ENCODE measurements around the gene IL11RA.
A peak's percentile ranks its signal among the peaks of the same experiment; 100 is the strongest.

Gene IL11RA

GRCh38 chr9:34665381-34666250, 13.6 kb downstream of the IL11RA start:
- peak; percentile 91 for DNase-seq (ENCODE audit: extremely low read depth, low read depth)
- TF ChIP-seq CTCF (IDR thresholded peaks at IDR 0.05; ENCODE audit: low read depth, low read length) = no peak

- no peak for TF ChIP-seq CTCF (IDR thresholded peaks at IDR 0.05; ENCODE audit: low read depth, low read length)
- no peak for DNase-seq (ENCODE audit: extremely low read depth, low read depth)
Observed at GRCh38 chr9:34669809-34670562, 18.0 kb downstream of the IL11RA start.

- DNase-seq (ENCODE audit: extremely low read depth, low read depth) = no peak
- no peak for TF ChIP-seq CTCF (IDR thresholded peaks at IDR 0.05; ENCODE audit: low read depth, low read length)
Observed at GRCh38 chr9:34671307-34671706, 19.3 kb downstream of the IL11RA start.

GRCh38 chr9:34674440-34674839, 22.5 kb downstream of the IL11RA start:
- DNase-seq (ENCODE audit: extremely low read depth, low read depth) = no peak
- TF ChIP-seq CTCF (IDR thresholded peaks at IDR 0.05; ENCODE audit: low read depth, low read length) = no peak

- peak; percentile 96 for TF ChIP-seq CTCF (IDR thresholded peaks at IDR 0.05; ENCODE audit: low read depth, low read length)
- no peak for DNase-seq (ENCODE audit: extremely low read depth, low read depth)
Observed at GRCh38 chr9:34675048-34675714, 23.2 kb downstream of the IL11RA start.

- DNase-seq (ENCODE audit: extremely low read depth, low read depth) = no peak
- TF ChIP-seq CTCF (IDR thresholded peaks at IDR 0.05; ENCODE audit: low read depth, low read length) = no peak
Observed at GRCh38 chr9:34675869-34676268, 23.9 kb downstream of the IL11RA start.
